PFSK-1 (cell line): ENCODE data around the gene NCKAP1.

Experiments used
- FOXP2 ChIP-seq: optimal IDR thresholded peaks from 2 replicates; pipeline ENCODE3; 2011; ENCODE audit warnings: borderline replicate concordance, control low read depth, inconsistent platforms; ENCODE audit not compliant: insufficient read depth; ENCODE audit errors: extremely low read length, extremely low read depth
- POLR2AphosphoS5 ChIP-seq: IDR thresholded peaks from 2 replicates; pipeline ENCODE4 v1.6.1; 2012; ENCODE audit warnings: low read depth, mild to moderate bottlenecking, control low read depth, low read length, moderate library complexity
- REST ChIP-seq, 2 experiments: IDR thresholded peaks; 2 replicates each; pipeline versions ENCODE4 v1.6.1 to v1.8.0; 2011 to 2012; ENCODE audit warnings: low read depth in 2 of 2, low read length in 2 of 2, control low read depth in 1 of 2, inconsistent platforms in 1 of 2, mild to moderate bottlenecking in 1 of 2, moderate library complexity in 1 of 2; ENCODE audit not compliant: insufficient read depth in 1 of 2
- SIN3A ChIP-seq: IDR thresholded peaks from 2 replicates; pipeline ENCODE4 v1.6.1; 2012; ENCODE audit warnings: mild to moderate bottlenecking, low read length, moderate library complexity, borderline replicate concordance; ENCODE audit not compliant: insufficient read depth
- TAF1 ChIP-seq: IDR thresholded peaks from 2 replicates; pipeline ENCODE4 v1.6.1; 2012; ENCODE audit warnings: low read length, control low read depth, borderline replicate concordance; ENCODE audit not compliant: insufficient read depth

NCKAP1 gene

GRCh38 chr2:183078163-183078463 is 39.9 kb upstream of the NCKAP1 start:
- no peak for TF ChIP-seq FOXP2
- no peak for TF ChIP-seq POLR2AphosphoS5
- TF ChIP-seq TAF1 = no peak
- no peak for TF ChIP-seq REST (IDR thresholded peaks at IDR 0.05; ENCODE audit: insufficient read depth in 1 of 2, low read depth in 2 of 2, low read length in 2 of 2)
- TF ChIP-seq SIN3A = no peak

GRCh38 chr2:183072177-183072576 is 33.9 kb upstream of the NCKAP1 start:
- TF ChIP-seq SIN3A = no peak
- TF ChIP-seq FOXP2 = no peak
- no peak for TF ChIP-seq REST (IDR thresholded peaks at IDR 0.05; ENCODE audit: insufficient read depth in 1 of 2, low read depth in 2 of 2, low read length in 2 of 2)
- TF ChIP-seq POLR2AphosphoS5 = no peak
- no peak for TF ChIP-seq TAF1

GRCh38 chr2:183070942-183071844 is 32.9 kb upstream of the NCKAP1 start:
- TF ChIP-seq TAF1 (no peak), REST (IDR thresholded peaks at IDR 0.05; ENCODE audit: insufficient read depth in 1 of 2, low read depth in 2 of 2, low read length in 2 of 2) (no peak), FOXP2 (no peak), SIN3A (no peak), POLR2AphosphoS5 (no peak)

- TF ChIP-seq SIN3A (no peak), FOXP2 (no peak), REST (IDR thresholded peaks at IDR 0.05; ENCODE audit: insufficient read depth in 1 of 2, low read depth in 2 of 2, low read length in 2 of 2) (no peak), TAF1 (no peak), POLR2AphosphoS5 (no peak)
Observed at GRCh38 chr2:183069174-183069573, 30.9 kb upstream of the NCKAP1 start.

- no peak for TF ChIP-seq POLR2AphosphoS5
- TF ChIP-seq SIN3A = no peak
- no peak for TF ChIP-seq TAF1
Observed at GRCh38 chr2:183068561-183068960, 30.3 kb upstream of the NCKAP1 start.
